BE2C (cell line): ENCODE data around the gene BYSL.

ENCODE experiments used
- DNase-seq: peaks from one replicate; pipeline ENCODE4 v3.0.0-alpha.2; 2020
- H3K27me3 ChIP-seq: fragments of 250-450 bp; sonication (Bioruptor Pico); 2 replicates; pipeline ENCODE4 v1.5.1; 2020; ENCODE audit warnings: mild to moderate bottlenecking
- H3K36me3 ChIP-seq: fragments of 250-450 bp; sonication (Bioruptor Pico); 2 replicates; pipeline ENCODE4 v1.5.1; 2020; ENCODE audit warnings: mild to moderate bottlenecking
- H3K4me1 ChIP-seq: fragments of 250-450 bp; sonication (Bioruptor Pico); 2 replicates; pipeline ENCODE4 v1.5.1; 2020
- H3K4me3 ChIP-seq: 2 replicates; pipeline ENCODE4 v1.5.1; 2011; ENCODE audit warnings: low read depth, low read length
- H3K9me3 ChIP-seq: fragments of 250-450 bp; sonication (Bioruptor Pico); 2 replicates; pipeline ENCODE4 v1.5.1; 2020
- TF ChIP-seq, protein P1 (sequence below): IDR thresholded peaks from 2 replicates; pipeline ENCODE4 v1.5.1; 2012; ENCODE audit warnings: mild to moderate bottlenecking, low read depth, low read length

Gene BYSL

DNA sequence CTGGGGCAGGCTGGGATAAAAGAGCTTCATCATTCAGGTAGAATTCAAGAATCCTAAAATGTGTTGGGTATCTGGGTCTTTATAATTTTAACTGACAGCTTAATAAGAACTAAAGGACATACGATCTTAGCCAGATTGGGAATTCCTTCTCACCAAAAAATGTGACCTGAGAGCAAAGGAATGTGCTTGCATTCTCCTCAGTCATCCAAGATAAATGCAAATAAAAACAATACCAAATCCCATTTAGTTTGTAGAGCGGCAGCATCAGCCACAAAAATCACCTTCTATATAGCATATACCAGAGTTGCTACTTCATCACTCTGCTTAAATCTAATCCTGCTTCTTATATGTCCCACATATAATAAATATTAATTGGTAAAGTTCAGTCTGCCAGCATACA is 43.1 kb upstream of the BYSL start:
- H3K36me3 ChIP-seq = no peaks in the 10 kb centered on the region
- no peaks in the 10 kb centered on the region; the same call in 1 of the 2 replicates for H3K9me3 ChIP-seq
- no peaks in the 10 kb centered on the region for H3K4me1 ChIP-seq
- no peak overlapping the region for H3K4me3 ChIP-seq
- TF ChIP-seq, protein P1, sequence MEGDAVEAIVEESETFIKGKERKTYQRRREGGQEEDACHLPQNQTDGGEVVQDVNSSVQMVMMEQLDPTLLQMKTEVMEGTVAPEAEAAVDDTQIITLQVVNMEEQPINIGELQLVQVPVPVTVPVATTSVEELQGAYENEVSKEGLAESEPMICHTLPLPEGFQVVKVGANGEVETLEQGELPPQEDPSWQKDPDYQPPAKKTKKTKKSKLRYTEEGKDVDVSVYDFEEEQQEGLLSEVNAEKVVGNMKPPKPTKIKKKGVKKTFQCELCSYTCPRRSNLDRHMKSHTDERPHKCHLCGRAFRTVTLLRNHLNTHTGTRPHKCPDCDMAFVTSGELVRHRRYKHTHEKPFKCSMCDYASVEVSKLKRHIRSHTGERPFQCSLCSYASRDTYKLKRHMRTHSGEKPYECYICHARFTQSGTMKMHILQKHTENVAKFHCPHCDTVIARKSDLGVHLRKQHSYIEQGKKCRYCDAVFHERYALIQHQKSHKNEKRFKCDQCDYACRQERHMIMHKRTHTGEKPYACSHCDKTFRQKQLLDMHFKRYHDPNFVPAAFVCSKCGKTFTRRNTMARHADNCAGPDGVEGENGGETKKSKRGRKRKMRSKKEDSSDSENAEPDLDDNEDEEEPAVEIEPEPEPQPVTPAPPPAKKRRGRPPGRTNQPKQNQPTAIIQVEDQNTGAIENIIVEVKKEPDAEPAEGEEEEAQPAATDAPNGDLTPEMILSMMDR = no peak
- no peaks in the 10 kb centered on the region for H3K27me3 ChIP-seq
- DNase-seq = no peak

DNA sequence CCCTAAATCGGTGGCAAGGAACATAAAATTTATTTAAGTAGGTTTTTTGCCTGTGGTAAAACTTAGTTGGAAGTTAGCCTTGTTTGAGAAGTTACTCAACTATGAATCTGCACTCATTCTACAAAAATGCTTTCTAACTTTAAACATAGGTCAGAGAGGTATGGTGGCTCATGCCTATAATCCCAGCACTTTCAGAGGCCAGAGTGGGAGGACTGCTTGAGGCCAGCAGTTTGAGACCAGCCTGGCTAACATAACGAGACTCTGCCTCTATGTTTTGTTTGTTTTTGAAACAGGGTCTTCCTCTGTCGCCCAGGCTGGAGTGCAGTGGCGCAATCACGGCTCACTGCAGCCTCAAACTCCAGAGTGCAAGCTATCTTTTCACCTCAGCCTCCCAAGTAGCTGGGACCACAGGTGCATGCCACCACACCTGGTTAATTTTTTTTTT is 42.3 kb upstream of the BYSL start:
- Histone ChIP-seq H3K36me3 (no peaks in the 10 kb centered on the region), H3K9me3 (no peaks in the 10 kb centered on the region; the same call in 1 of the 2 replicates), H3K4me3 (no peak overlapping the region), H3K27me3 (no peaks in the 10 kb centered on the region), H3K4me1 (no peaks in the 10 kb centered on the region)
- DNase-seq = no peak
- TF ChIP-seq, protein P1 = no peak

DNA sequence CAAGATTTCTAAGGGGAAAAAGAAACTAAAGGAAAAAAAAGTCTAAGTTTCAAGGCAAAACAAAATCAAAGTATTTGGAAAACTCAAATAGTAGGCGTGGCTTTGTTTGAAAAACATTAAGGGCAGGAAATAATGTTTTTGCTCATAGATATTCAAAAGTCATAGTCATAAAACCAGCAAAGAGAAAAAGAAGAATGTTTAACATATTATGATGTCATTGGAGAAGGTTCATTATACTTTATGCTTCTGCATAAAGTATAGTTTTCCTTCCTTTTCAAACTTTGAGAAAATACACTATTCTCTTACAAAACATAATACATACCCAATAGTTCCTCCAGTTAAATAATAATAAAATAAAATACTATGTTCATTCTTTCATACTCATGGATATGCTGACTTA is 39.8 kb upstream of the BYSL start:
- Histone ChIP-seq H3K4me1 (no peaks in the 10 kb centered on the region), H3K9me3 (no peaks in the 10 kb centered on the region; the same call in 1 of the 2 replicates), H3K4me3 (no peak overlapping the region), H3K36me3 (no peaks in the 10 kb centered on the region), H3K27me3 (no peaks in the 10 kb centered on the region)
- no peak for DNase-seq
- TF ChIP-seq, protein P1 = no peak

DNA sequence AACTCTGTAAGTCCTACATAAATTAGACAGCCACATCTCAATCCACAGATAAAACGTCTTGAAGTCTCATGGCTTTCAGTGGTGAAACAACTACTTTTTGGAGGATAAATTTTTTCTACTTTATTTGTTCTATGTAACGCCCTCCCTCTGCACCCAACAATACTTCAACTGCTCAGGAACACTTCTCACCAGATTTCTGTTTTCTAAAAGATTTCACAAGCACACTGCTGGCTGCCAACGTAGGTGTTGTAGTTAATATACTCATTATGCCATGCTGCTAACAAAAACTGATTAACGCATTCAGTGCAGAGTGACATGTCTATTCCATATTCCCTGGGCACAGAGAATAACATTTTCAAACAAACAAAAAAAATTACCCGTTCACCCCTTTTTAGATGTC is 36.3 kb upstream of the BYSL start:
- Histone ChIP-seq H3K27me3 (no peaks in the 10 kb centered on the region), H3K4me3 (no peak overlapping the region), H3K9me3 (no peaks in the 10 kb centered on the region), H3K36me3 (no peaks in the 10 kb centered on the region), H3K4me1 (no peaks in the 10 kb centered on the region)
- TF ChIP-seq, protein P1 = no peak
- DNase-seq = no peak

DNA sequence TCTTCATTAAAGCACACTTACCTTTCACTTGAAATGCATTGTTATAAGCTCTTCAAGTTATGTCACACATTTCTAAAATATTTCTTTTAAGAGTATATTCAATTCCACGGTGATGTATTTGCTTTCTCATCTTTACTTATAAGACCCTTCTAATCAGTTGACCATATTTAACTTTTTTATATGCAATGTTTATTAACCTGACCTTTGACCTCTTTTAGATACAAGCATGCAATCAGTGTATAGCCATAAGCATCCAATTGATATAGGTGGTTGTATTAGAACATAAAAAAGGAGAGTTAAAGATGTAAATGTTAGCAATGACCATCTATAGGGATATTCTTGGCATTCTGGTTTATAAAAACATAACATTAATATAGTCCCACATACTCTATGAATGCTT is 35.4 kb upstream of the BYSL start:
- Histone ChIP-seq H3K36me3 (no peaks in the 10 kb centered on the region), H3K4me1 (no peaks in the 10 kb centered on the region), H3K4me3 (no peak overlapping the region), H3K27me3 (no peaks in the 10 kb centered on the region), H3K9me3 (no peaks in the 10 kb centered on the region)
- no peak for DNase-seq
- TF ChIP-seq, protein P1 = no peak

DNA sequence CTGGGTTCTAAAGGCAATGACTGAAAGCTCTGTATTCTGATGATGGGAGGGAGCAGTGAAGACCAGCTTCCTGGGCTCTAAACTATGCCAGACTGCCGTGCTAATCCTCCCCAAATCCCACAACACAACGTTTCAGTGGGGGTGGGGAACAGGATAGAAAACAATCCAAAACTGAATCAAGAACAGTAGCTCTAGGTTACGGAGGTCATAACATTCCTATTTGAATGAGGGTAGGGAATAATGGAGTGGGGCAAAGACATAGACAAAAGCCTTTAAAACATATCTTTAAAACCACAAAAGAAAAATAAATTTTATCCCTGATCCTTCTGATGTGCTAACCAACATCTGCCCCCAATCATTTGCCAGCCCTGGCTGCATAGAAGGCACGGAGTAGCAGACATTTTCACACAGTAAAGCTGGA is 34.0 kb upstream of the BYSL start:
- Histone ChIP-seq H3K4me3 (no peak overlapping the region), H3K4me1 (no peaks in the 10 kb centered on the region), H3K27me3 (no peaks in the 10 kb centered on the region), H3K36me3 (no peaks in the 10 kb centered on the region), H3K9me3 (no peaks in the 10 kb centered on the region)
- no peak for DNase-seq
- TF ChIP-seq, protein P1 = no peak
